ENCODE measurements around the gene MAPK6. TPM values are rescaled to one million over a fixed set of nuclear protein-coding genes. Genes with fewer than 3 reads are reported as not detected.
"Not testable (repeated sequence)": the region's sequence is repeated elsewhere in the genome, so short reads cannot be mapped to it uniquely, and the experiment has no call there.

The MAPK6 gene
- polyA plus RNA-seq (2012; ENCODE audit: insufficient read depth, insufficient read length) = 33.9 TPM

- peak within 1 kb of the TSS; percentile 90 for H3K4me3 ChIP-seq (ENCODE audit: low read length)
Observed at GRCh38 chr15:52018693-52019393, at the start of gene MAPK6. TSS of gene MAPK6 (plus strand) at chr15:52019219. CDS start at chr15:52046461, 27,242 bp downstream.

DNA sequence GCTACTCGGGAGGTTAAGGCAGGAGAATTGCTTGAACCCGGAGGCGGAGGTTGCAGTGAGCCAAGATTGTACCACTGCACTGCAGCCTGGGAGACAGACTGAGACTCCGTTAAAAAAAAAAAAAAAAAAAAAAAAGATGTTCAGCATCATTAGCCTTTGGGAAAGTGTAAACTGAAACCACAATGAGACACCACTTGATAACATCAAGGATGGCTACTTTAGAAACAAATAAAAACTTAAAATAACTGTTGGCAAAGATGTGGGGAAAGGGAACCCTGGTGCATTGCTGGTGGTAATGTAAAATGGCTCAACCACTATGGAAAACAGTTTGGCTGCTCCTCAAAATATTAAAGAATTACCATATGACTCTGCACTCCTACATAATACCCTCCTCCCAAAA lies 49.3 kb upstream of the MAPK6 start:
- H3K4me3 ChIP-seq (ENCODE audit: low read length) = no peak overlapping the region
- DNase-seq (ENCODE audit: low read depth, low spot score) = no peak

More at GRCh38 chr15:52018693-52019393, at the start of gene MAPK6:
- peak; percentile 90 for DNase-seq (ENCODE audit: low read depth, low spot score)

DNA sequence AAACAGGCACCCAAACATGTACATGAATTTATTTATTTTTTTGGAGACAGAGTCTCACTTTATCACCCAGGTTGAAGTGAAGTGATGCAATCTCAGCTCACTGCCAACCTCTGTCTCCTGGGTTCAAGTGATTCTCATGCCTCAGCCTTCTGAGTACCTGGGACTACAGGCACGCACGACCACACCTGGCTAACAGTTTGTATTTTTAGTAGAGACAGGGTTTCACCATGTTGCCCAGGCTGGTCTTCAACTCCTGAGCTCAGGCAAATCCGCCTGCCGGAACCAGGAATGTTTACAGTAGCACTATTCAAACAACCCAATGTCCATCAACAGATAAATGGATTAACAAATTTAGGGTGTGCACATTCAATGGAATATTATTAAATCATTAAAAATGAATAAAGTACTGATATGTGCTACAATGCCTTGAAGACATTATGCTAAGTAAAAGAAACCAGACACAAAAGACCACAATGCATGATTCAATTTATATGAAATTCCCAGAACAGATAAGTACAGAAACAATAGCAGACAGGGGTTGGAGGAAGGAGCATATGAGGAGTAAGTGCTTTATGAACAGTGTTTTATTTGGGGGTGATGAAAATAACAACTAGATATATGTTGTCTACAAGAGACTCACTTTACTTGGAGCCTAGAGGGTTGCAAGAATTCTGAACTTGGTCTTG lies 48.7 kb upstream of the MAPK6 start:
- peak overlapping the region; percentile 97 for H3K4me3 ChIP-seq (ENCODE audit: low read length)
- DNase-seq (ENCODE audit: low read depth, low spot score) = no peak

DNA sequence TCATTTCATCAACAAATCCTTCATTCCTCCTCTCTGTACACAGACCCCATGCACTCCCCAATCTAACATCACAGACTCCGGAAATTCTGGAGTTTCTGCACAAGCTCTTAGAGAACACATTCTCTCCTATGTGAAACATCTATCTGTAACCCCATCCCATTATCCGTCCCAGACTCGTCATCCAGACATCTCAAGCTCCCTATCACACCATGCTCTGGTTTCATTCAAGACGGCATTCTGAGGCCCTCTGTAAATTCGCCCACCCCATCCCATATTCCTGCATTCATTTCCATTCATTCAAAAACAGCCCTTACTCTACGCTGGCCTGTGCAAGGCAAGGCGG lies 48.0 kb upstream of the MAPK6 start:
- no peak for DNase-seq (ENCODE audit: low read depth, low spot score)
- peak overlapping the region; percentile 97 for H3K4me3 ChIP-seq (ENCODE audit: low read length)

DNA sequence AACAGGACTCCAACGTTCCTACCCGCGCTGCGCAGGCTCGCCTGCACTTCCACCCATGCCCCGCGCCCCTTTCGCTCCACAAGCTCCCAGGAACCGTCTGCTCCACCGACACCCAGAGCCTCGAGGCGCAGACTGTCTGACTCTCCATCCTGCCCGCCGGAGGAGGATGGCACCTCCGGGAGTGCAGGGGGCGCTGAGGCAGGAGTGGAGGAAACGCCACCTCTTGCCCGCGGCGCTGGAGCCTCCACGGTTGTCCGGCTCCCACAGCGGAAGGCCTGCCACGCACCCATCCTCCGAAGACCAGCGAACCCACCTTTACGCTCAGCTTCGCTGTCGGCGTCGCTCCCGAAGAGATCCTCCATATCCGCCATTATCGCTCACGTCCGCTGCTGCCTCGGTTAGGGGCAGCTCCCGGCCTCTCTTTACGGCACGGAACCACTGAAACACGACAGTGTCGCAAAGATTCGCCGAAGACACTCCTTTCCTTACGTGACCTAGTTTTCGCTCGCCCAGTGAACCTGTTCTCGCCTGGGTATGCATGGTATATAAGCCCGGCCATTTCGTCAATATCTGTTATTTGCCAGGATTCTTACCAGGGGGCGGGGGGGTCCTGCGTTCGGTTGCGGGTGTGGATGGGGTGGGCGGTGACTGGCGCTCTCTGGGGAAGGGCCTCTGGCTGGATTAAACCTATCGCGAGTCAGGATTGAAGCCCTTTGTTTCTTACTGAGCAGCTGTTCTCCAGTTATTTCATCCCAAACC lies 47.5 kb upstream of the MAPK6 start, which contains the start of gene LEO1:
TSS of gene LEO1 (minus strand) at position 404 of the 759 bp plus-strand sequence. CDS start at position 371, 33 bp downstream.
- peak within 1 kb of the TSS; percentile 97 for H3K4me3 ChIP-seq (ENCODE audit: low read length)
- DNase-seq (ENCODE audit: low read depth, low spot score) = peak; percentile 98

- no peak overlapping the region for H3K4me3 ChIP-seq (ENCODE audit: low read length)
- DNase-seq (ENCODE audit: low read depth, low spot score) = no peak
Observed at GRCh38 chr15:51973220-51973619, 45.8 kb upstream of the MAPK6 start.

DNA sequence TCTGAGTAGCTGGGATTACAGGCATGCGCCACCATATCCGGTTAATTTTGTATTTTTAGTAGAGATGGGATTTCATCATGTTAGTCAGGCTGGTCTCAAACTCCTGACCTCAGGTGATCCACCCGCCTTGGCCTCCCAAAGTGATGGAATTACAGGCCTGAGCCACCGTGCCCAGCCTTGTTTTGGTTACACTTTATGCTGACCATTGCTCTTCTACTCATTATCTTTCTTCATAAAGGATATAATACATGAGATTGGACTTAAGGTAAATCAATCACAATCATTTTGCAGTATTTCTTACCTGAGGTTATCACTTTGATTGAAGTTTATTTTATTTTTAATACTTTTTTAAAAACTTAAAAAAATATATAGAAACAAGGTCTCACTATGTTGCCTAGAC lies 45.2 kb upstream of the MAPK6 start:
- DNase-seq (ENCODE audit: low read depth, low spot score) = no peak
- no peak overlapping the region for H3K4me3 ChIP-seq (ENCODE audit: low read length)

DNA sequence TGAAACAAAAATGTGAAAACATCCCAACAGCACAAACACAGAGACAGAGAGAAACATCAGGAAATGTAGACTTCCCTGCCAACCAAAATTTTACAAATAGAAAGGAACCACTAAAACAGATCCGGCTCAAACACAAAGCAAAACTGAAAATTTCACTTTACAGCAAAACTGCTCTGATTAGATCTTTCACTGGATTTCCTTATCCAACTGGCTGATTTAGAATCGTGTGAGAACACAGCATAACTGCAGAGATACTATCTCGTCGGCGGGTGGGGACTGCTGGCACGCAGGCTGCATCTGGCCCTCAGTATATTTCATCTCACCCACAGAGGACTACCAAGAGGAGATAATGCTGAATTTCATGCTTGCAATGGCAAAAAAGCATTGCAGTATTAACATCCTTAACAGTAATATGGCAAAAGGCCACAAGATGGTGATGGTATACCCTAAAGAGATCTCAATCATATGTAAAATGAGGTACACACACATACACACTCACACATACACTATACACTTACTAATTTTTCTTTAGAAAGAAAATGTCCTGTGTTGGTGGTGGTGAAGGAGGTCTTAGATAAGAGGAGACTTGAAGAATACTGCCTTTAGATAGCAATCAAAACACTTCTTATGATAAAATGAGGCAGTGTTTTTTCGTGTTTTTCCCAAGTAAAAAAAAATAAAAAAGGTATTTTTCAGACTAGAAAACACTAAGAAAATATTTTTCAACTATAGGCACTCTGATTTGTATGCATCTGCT lies 36.8 kb upstream of the MAPK6 start:
- H3K4me3 ChIP-seq (ENCODE audit: low read length) = peak overlapping the region; percentile 43
- DNase-seq (ENCODE audit: low read depth, low spot score) = peak; percentile 96

GRCh38 chr15:51982770-51983103 lies 36.3 kb upstream of the MAPK6 start:
- no peak overlapping the region for H3K4me3 ChIP-seq (ENCODE audit: low read length)
- DNase-seq (ENCODE audit: low read depth, low spot score) = no peak

DNA sequence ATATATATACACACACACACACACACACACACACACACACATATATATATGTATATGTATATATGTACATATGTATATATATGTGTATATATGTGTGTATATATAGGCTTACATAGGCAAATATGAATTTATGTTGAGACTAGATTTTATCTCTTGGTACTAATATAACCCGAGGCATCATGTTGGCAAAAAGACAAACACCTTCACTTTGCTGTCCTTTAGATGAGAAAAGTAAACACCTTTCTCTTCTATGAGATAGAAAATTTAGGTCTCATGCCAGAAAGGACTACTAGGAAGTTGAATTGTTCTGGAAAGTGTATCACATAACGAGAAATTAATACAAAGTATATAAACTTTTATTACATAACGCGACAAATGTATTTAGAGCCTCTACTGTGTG lies 27.9 kb upstream of the MAPK6 start:
- no peak for DNase-seq (ENCODE audit: low read depth, low spot score)
- no peak overlapping the region for H3K4me3 ChIP-seq (ENCODE audit: low read length)

DNA sequence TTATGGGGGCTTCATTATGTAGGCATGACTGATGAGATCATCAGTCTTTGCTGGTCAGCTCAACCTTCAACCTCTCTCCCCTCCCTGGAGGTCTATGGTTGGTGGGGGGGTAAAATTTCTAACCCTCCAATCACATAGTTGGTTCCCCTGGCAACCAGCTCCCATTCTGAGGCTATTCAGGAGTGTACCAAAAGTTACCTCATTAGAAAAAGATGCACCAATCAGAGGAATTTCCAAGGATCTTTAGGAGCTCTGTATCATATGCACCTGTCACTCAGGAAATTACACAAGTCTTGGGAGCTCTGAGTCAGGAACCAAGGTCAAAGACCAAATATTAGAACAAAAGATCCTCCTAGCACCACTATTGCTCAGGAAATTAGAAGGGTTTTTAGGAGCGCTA lies 26.1 kb upstream of the MAPK6 start:
- H3K4me3 ChIP-seq (ENCODE audit: low read length) = no peak overlapping the region
- DNase-seq (ENCODE audit: low read depth, low spot score) = no peak

DNA sequence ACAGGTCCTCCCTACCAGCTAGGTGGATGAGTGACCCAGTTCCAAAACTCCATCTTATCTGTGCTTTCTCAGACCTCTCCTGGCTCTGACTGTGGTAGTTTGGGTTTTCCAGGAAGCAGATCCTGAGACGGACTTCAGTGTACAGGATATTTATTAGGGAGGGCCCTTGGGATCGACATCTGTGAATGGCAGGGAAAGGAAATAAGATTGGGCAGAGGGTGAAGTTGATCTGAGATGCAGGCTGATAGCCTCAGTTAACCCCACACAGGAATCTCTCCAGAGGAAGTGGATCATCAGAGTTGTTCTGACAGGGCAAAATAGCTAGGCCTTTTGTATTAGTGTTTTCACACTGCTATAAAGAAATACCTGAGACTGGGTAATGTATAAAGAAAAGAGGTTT lies 16.7 kb upstream of the MAPK6 start:
- DNase-seq (ENCODE audit: low read depth, low spot score) = no peak
- no peak overlapping the region for H3K4me3 ChIP-seq (ENCODE audit: low read length)

DNA sequence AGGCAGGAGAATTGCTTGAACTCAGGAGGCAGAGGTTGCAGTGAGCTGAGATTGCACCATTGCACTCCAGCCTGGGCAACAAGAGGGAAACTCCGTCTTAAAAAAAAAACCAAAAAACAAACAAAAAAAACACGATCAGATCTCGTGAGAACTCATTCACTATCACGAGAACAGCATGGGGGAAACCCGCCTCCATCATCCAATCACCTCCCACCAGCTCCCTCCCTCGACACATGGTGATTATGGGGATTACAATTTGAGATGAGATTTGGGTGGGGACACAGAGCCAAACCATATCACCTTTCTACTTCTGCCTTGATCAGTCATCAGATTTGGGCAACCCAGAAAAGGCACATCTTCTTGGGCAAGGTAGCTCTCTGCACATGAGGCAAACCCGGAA lies 15.9 kb upstream of the MAPK6 start:
- not testable (repeated sequence) for H3K4me3 ChIP-seq (ENCODE audit: low read length); DNase-seq (ENCODE audit: low read depth, low spot score)

DNA sequence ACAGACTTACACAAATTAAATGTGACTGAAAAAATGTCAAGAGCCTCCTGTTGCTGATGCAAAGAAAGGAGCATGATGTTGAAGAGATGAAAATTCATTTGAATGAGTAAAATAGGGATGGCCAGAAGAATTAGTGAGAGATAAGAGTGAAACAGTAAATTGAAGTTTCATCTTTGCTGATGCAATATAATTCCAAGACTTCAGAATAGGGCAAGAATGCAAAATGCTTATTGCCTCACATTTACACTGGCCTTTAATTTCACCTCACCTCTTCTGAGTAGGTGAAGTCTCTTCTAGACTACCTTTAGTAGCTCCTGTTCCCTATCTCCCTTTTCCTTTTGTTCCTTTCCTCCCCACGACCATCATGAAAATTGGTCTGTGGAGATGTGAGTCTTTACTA lies 15.3 kb upstream of the MAPK6 start:
- H3K4me3 ChIP-seq (ENCODE audit: low read length) = no peak overlapping the region

DNA sequence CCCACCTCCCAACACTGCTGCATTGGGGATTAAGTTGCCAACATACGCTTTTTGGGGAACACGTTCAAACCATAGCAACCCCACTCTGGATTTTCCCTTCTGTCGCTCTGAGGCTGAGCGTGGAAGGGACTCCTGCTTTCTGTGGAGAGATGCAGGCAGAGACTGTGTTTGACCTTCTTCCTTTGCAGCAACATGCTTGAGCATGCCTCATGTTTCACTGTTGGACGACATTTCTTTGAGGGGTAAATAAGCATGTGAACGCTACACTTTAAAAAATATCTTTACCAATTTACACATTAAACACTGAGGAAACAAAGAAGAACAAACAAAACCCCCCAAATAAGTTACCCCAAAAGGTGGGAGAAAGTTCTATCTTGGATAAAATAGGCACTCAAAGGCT lies 14.2 kb upstream of the MAPK6 start:
- no peak overlapping the region for H3K4me3 ChIP-seq (ENCODE audit: low read length)
- DNase-seq (ENCODE audit: low read depth, low spot score) = no peak

More for the DNA sequence above, 15.3 kb upstream of the MAPK6 start:
- no peak for DNase-seq (ENCODE audit: low read depth, low spot score)

- no peak overlapping the region for H3K4me3 ChIP-seq (ENCODE audit: low read length)
- DNase-seq (ENCODE audit: low read depth, low spot score) = no peak
Observed at GRCh38 chr15:52005748-52006701, 13.0 kb upstream of the MAPK6 start.

DNA sequence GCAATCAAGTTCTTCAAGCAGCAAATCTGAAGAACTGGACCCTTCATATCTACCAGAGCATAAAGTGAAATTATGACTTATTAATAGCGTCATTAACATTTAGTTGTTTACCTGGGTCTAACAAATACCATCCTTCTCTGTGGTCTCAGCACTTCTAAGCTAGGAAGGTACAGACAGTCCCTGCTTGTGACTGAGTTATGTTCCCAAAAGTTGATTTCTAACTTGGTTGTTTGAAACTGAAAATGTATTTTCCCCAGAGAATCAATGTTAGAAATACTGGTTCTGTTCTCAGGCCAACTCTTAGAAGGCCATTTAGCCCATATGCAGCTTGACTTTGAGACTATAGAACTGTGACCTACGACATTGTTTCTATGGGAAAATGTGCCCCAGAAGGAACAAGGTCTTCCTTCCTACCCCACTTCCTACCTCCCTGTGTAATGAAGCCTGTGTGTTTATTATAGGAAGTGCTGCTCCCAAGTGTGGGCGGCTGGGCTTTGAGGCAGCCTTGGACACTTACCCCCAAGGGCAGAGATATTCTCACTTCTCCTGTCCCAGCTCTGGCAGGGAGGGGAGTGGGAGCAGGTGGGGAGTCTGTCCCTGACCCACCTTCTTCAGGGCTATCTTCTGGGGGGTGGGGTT lies 12.2 kb upstream of the MAPK6 start:
- no peak for DNase-seq (ENCODE audit: low read depth, low spot score)
- no peak overlapping the region for H3K4me3 ChIP-seq (ENCODE audit: low read length)

DNA sequence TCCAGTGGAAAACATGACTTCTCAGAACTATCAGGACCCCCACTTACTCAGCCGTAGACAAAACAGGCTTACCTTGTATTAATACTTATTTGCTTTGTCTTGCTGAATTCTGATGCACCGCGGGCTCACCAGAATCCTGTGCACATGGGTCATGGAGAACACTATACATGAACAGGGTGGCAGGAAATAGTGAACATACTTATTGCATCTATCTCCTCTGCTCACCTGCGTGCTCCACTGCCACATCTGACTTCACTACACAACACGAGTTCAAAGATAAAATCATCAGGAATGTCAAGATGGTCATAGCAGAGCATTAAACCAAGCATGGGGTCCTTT lies 10.7 kb upstream of the MAPK6 start:
- H3K4me3 ChIP-seq (ENCODE audit: low read length) = no peak overlapping the region
- no peak for DNase-seq (ENCODE audit: low read depth, low spot score)
